ENCODE results near the gene AGO3. TPM values are rescaled to one million over a fixed set of nuclear protein-coding genes. Genes with fewer than 3 reads are reported as not detected.
A peak's percentile ranks its signal among the peaks of the same experiment; 100 is the strongest.

The AGO3 gene
- total RNA-seq, 1 donor from 2014 or later: 19.1 TPM

DNA sequence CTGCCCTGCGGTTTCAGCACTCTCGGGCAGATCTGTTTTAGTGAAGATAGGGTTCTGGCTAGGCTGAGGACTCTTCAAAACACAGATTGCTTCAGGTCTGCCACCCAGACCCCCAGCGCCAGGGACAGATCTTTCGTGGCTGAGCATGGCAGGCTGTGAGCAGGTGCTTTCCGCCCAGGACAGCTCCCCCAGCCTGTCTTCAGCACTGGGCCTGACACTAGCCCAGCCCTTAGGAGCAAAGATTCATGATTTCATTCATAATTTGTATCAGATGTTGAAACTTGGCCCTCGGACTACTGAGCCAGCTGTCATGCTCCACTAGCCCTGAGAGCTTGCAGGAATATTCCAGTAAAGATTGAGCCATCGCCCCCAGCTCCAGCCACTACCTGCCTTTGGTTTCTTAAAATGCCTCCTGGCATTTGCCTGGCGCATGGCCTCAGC, 163.7 kb downstream of the AGO3 start:
- DNase-seq (ENCODE audit: low read depth): peak; percentile 36
- TF ChIP-seq, protein P1, sequence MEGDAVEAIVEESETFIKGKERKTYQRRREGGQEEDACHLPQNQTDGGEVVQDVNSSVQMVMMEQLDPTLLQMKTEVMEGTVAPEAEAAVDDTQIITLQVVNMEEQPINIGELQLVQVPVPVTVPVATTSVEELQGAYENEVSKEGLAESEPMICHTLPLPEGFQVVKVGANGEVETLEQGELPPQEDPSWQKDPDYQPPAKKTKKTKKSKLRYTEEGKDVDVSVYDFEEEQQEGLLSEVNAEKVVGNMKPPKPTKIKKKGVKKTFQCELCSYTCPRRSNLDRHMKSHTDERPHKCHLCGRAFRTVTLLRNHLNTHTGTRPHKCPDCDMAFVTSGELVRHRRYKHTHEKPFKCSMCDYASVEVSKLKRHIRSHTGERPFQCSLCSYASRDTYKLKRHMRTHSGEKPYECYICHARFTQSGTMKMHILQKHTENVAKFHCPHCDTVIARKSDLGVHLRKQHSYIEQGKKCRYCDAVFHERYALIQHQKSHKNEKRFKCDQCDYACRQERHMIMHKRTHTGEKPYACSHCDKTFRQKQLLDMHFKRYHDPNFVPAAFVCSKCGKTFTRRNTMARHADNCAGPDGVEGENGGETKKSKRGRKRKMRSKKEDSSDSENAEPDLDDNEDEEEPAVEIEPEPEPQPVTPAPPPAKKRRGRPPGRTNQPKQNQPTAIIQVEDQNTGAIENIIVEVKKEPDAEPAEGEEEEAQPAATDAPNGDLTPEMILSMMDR (conservative IDR thresholded peaks at IDR 0.05; ENCODE audit: low read depth, low read length): no peak
- no peak overlapping the region for H3K4me3 ChIP-seq (ENCODE audit: low read depth, low read length)

DNA sequence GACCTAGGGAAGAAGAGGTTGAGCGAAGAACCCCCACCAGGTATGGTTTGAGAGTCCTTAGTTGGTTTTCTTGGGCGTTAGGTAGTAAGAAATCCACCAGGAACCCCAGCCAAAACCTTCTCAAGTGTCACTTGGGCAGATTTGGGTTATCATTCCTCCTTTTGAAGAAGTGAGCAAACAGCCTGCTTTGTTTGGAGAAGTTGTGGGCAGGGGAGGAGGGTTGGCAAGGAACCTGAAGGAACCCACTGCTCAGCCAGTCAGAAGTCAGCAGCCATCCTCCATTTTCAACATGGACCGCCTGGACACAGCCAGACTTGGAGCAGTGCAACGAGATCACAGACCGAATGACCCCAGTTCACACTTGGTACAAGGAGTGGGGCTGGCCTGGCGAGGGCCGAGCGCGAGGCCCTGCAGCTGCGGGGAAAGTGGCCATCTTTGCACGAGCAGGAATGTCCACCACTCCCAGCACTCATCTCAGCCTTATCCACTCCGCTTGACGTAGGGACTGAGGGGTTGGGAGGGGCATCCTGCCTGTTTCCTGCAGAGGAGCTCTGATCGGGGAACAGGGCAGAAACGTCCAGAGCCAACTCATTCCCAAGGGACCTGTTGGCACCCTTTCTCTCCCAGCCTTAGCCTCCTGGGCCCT, 165.0 kb downstream of the AGO3 start:
- TF ChIP-seq, protein P1 (conservative IDR thresholded peaks at IDR 0.05; ENCODE audit: low read depth, low read length): no peak
- no peak for DNase-seq (ENCODE audit: low read depth)
- no peak overlapping the region for H3K4me3 ChIP-seq (ENCODE audit: low read depth, low read length)

DNA sequence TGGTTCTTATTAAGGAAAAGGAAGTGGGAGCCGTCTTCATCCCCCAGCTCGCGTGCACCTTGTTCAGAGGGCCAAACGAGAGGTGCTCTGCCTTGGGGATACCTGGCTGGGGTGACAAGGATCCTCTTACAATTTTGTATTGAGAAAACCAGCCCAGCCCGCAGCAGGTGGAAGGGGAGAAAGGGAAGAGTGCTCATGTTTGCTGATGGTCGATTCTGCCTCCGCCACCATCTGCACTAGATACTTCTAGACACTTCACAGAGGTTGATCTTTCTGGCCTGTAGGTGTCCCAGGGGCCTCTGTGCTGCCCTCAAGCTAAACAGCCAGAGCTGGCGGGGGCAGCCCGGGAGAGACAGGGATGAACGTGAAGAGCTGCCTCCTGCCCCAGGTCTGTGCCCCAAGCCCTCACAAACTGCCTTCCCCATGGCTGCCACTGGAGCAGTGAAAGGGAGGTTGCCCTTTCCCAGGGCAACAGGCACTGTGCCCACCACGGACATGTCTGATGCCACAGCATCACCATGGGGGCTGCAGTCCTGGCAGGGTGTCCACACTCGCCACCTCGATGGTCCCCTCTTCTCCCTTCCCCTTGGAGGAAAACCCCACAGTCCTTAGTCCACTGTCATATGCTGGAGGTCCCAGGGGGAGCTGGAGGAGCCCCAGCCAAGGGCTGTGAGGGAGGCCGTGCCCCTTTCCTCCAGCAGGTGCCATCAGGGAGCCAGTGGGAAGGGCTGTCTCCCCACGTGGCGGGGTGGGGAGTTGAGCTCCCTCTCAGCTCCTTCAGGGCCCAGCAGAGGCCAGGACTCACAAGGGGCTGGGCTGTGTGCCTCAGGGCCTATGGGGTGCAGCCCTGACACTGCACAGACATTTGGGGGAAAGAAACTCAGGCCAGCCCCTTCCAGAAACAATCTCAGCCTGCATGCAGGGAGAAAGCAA, 165.9 kb downstream of the AGO3 start:
- DNase-seq (ENCODE audit: low read depth): no peak
- TF ChIP-seq, protein P1 (conservative IDR thresholded peaks at IDR 0.05; ENCODE audit: low read depth, low read length): no peak
- no peak overlapping the region for H3K4me3 ChIP-seq (ENCODE audit: low read depth, low read length)

DNA sequence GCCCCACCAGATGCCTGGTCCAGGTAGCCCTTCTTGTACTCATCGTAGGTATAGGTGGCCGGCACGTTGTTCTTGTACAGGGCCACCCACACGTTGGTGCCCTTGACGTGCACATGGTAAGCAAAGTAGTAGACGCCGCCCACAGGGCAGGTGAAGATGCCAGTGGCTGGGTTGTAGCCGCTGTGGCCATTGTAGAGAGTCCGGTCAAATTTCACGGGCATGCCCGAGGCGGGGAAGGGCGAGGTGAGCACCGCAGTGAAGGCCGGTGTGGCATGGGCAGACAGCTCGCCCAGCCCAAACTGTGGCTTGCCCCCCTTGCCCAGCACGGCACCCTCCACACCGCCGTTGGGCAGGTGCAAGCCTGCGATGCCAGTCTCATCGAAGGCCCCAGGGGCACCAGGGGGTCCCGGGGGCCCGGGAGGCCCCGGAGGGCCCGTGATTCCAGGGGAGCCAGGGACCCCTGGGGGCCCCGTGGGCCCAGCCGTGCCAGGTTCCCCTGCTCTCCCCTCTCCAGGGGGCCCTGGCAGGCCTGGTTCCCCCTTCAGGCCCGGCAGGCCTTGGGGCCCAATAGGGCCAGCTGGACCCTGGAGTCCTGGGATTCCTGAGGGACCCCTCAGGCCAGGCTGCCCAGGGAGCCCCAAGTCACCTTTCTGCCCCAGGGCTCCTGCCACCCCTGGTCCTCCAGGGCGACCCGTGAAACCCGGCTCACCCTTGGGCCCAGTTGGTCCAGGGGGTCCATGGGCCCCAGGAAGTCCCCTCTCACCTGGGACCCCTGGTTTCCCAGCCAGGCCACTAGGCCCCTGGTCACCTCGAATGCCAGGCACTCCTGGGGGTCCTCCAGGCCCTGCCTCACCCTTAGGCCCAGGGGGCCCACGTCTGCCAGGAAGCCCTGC, 167.0 kb downstream of the AGO3 start:
- no peak for DNase-seq (ENCODE audit: low read depth)
- H3K4me3 ChIP-seq (ENCODE audit: low read depth, low read length): no peak overlapping the region
- TF ChIP-seq, protein P1 (conservative IDR thresholded peaks at IDR 0.05; ENCODE audit: low read depth, low read length): no peak

DNA sequence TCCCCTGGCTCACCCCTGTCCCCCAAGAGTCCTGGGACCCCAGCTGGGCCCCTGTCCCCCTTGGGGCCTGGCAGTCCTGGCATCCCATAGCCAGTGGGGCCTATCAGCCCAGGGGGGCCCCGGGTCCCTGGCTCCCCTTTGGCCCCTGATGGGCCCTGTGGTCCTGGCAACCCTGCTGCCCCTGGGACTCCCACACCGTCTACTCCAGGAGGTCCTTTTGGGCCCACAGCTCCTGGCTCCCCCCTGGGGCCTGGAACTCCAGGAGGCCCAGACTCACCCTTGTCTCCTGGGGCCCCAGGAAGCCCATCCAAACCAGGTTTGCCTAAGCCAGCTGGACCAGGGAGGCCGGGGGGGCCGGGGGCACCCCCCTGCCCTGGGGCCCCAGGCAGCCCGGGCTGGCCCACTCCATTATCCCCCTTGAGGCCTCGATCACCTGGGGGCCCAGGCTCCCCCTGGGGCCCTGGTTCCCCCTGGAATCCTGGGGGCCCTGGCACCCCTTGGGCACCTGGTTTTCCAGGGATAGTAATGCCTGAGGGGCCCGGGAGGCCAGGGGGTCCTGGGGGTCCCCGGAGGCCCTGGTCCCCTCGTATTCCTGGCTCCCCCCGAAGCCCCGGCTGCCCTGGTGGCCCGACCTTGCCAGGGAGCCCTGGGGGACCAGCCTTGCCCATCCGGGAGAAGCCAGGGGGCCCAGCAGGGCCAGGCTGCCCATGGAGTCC, 167.9 kb downstream of the AGO3 start:
- no peak overlapping the region for H3K4me3 ChIP-seq (ENCODE audit: low read depth, low read length)
- DNase-seq (ENCODE audit: low read depth): no peak
- TF ChIP-seq, protein P1 (conservative IDR thresholded peaks at IDR 0.05; ENCODE audit: low read depth, low read length): no peak

All from epithelial cell of proximal tubule (primary cell).